H54 (cell line): ENCODE measurements around the gene DCAF7.
A peak's percentile ranks its signal among the peaks of the same experiment; 100 is the strongest.

ENCODE experiments used
- DNase-seq: peaks from one replicate; pipeline ENCODE4 v3.0.0; 2011; ENCODE audit warnings: low spot score, mixed read lengths; ENCODE audit not compliant: insufficient read length
- FAIRE-seq: peaks from 3 replicates; lab custom pipeline; 2011; peaks lifted over from hg19 to GRCh38; lab: Jason Lieb, UNC
- POLR2A ChIP-seq: IDR thresholded peaks from 2 replicates; pipeline ENCODE4 v1.6.1; 2011; ENCODE audit warnings: low read depth, mild to moderate bottlenecking, low read length

Gene DCAF7

GRCh38 chr17:63564562-63564961 is 14.3 kb downstream of the DCAF7 start:
- no peak for FAIRE-seq
- no peak for TF ChIP-seq POLR2A
- DNase-seq: no peak

- DNase-seq (no peak), FAIRE-seq (no peak)
- no peak for TF ChIP-seq POLR2A
Measured at GRCh38 chr17:63567229-63567628, 17.0 kb downstream of the DCAF7 start.

- FAIRE-seq (no peak), DNase-seq (no peak)
- TF ChIP-seq POLR2A: no peak
Measured at GRCh38 chr17:63568563-63568962, 18.3 kb downstream of the DCAF7 start.

- peak; percentile 48 for DNase-seq
- TF ChIP-seq POLR2A: no peak
- peak; percentile 94 for FAIRE-seq
Measured at GRCh38 chr17:63571632-63572310, 21.5 kb downstream of the DCAF7 start.

GRCh38 chr17:63573634-63574033 is 23.4 kb downstream of the DCAF7 start:
- FAIRE-seq: no peak
- no peak for TF ChIP-seq POLR2A
- no peak for DNase-seq

GRCh38 chr17:63578027-63578768 is 27.9 kb downstream of the DCAF7 start:
- TF ChIP-seq POLR2A: no peak
- no peak for DNase-seq
- FAIRE-seq: no peak

GRCh38 chr17:63578769-63579111 is 28.5 kb downstream of the DCAF7 start:
- DNase-seq: no peak
- TF ChIP-seq POLR2A: no peak
- FAIRE-seq: no peak

DNA sequence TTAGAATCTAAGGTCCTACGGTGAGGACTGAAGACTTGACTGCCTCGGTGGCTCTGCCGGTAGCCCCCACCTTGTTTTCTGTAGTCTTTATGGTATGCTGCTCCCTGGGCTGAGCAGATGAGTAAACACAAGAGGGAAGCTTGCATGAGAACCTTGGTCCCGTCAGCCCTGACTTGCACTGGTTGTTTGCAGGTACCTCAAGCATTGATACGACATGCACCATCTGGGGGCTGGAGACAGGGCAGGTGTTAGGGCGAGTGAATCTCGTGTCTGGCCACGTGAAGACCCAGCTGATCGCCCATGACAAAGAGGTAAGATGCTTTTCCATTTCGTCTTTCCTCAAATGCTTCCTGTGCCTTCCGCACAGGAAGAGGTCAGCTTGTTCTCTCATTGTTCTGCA is 29.4 kb downstream of the DCAF7 start:
- no peak for TF ChIP-seq POLR2A
- DNase-seq: no peak
- FAIRE-seq: no peak

DNA sequence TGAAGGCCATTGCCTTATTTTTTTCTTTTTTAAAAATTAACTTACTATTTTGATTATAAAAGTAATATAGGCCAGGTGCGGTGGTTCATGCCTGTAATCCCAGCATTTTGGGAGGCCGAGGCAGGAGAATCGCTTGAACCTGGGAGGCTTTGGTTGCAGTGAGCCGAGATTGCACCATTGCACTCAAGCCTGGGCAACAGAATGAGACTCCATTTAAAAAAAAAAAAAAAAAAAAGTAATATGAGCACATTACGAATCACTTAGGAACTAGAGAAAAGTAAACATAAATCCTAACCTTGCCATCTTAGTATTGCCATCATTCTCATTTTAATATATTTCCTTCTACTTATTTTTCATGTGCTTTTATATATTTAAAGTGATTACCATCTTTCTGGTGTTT is 37.5 kb downstream of the DCAF7 start:
- no peak for TF ChIP-seq POLR2A
- FAIRE-seq: no peak
- no peak for DNase-seq

DNA sequence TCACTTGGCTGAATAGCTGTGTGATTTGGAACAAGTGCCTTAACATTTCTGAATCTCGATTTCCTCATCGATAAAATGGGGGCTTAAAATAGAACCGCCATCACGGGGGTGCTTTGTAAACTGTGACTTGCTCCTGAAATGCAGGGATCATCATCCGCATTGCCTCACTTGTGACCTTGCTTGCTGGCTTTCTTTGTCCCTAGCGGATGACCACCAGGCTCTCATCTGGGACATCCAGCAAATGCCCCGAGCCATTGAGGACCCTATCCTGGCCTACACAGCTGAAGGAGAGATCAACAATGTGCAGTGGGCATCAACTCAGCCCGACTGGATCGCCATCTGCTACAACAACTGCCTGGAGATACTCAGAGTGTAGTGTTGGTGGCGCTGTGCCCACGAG is 38.5 kb downstream of the DCAF7 start:
- TF ChIP-seq POLR2A: no peak
- DNase-seq: no peak
- no peak for FAIRE-seq

GRCh38 chr17:63589646-63590045 is 39.4 kb downstream of the DCAF7 start:
- TF ChIP-seq POLR2A: no peak
- DNase-seq (no peak), FAIRE-seq (no peak)

- no peak for DNase-seq
- TF ChIP-seq POLR2A: no peak
- FAIRE-seq: no peak
Measured at GRCh38 chr17:63592797-63593196, 42.5 kb downstream of the DCAF7 start.

DNA sequence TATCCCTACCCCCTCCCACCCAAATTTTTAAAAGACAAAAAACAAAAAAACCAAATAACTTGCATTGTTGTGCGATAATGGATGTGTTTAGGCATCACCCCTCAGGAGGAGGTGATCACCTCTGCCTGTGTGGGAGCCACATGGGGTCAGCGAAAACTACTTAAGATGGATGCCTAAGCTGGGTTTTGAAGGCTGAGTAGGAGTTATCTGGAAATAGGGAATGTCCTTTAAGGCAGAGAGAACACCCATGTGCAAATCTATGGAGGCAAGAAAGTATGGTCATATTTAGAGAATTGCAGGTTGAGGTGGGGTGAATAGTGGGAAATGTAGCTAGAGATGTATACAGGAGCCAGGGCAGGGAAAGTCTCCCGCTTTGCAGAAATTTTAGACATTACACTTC is 44.9 kb downstream of the DCAF7 start:
- no peak for FAIRE-seq
- TF ChIP-seq POLR2A: no peak
- no peak for DNase-seq

- DNase-seq (no peak), FAIRE-seq (no peak)
- no peak for TF ChIP-seq POLR2A
Measured at GRCh38 chr17:63596856-63597586, 46.7 kb downstream of the DCAF7 start.
